Natural killer cell (primary cell): Measurements from ENCODE around the gene ERC1. TPM values are rescaled to one million over a fixed set of nuclear protein-coding genes. Genes with fewer than 3 reads are reported as not detected.

Source experiments
- ATAC-seq, 3 donors: fragments of 150-1000 bp in 2 of 3; fragments of 200-7000 bp in 1 of 3; cut with Tn5 transposase; 1 replicate in 1 of 3; 2 replicates in 2 of 3; pipeline ENCODE4 v1.10.0; 2021; ENCODE audit warnings: mild to moderate bottlenecking in 2 of 3, moderate library complexity in 2 of 3
- DNase-seq, 2 donors: peaks; one replicate each; pipeline versions ENCODE4 v3.0.0 to v3.0.0-alpha.2; 2013 to 2021; ENCODE audit warnings: mixed read lengths in 1 of 2
- H3K27ac ChIP-seq: one replicate; pipeline ENCODE4 v1.5.1; 2013; ENCODE audit warnings: mild to moderate bottlenecking, low read length
- H3K27me3 ChIP-seq: one replicate; pipeline ENCODE4 v1.6.1; 2013; ENCODE audit warnings: low read length; ENCODE audit not compliant: control insufficient read depth, insufficient read depth
- H3K36me3 ChIP-seq: one replicate; pipeline ENCODE4 v1.6.1; 2013; ENCODE audit warnings: low read length; ENCODE audit not compliant: control insufficient read depth, insufficient read depth
- H3K4me1 ChIP-seq: one replicate; pipeline ENCODE4 v1.6.1; 2013; ENCODE audit warnings: low read length; ENCODE audit not compliant: control insufficient read depth, insufficient read depth
- H3K4me3 ChIP-seq: one replicate; pipeline ENCODE4 v1.5.1; 2013; ENCODE audit warnings: low read length
- H3K9me3 ChIP-seq: one replicate; pipeline ENCODE4 v1.6.1; 2013; ENCODE audit warnings: low read length; ENCODE audit not compliant: control insufficient read depth, insufficient read depth
- H3K27ac Mint-ChIP-seq, 2 donors: one replicate each; pipeline ENCODE4 v1.8.0; 2022; ENCODE audit warnings: mild to moderate bottlenecking in 2 of 2, mixed read lengths in 2 of 2, moderate library complexity in 1 of 2
- H3K27me3 Mint-ChIP-seq, 2 donors: one replicate each; pipeline ENCODE4 v1.8.0; 2022; ENCODE audit warnings: low read depth in 2 of 2, mixed read lengths in 2 of 2
- H3K36me3 Mint-ChIP-seq: one replicate; pipeline ENCODE4 v1.8.0; 2022; ENCODE audit warnings: mixed read lengths
- H3K4me1 Mint-ChIP-seq, 2 donors: one replicate each; pipeline ENCODE4 v1.8.0; 2022; ENCODE audit warnings: mixed read lengths in 2 of 2
- H3K4me3 Mint-ChIP-seq: one replicate; pipeline ENCODE4 v1.8.0; 2022; ENCODE audit warnings: mild to moderate bottlenecking, moderate library complexity, mixed read lengths
- H3K9me3 Mint-ChIP-seq, 2 donors: one replicate each; pipeline ENCODE4 v1.8.0; 2022; ENCODE audit warnings: mixed read lengths in 2 of 2
- CTCF ChIP-seq: fragments of 200-600 bp; IDR thresholded peaks from one replicate; pipeline ENCODE4 v1.8.0; 2022; ENCODE audit warnings: antibody characterized with exemption
- WGBS: methylation state at CpG from one replicate; pipeline ENCODE4 v1.1.7; 2013; ENCODE audit warnings: missing lambda C conversion rate; ENCODE audit not compliant: insufficient coverage; 5-methylcytosine and 5-hydroxymethylcytosine counted together
- intact Hi-C: fragments of 100-400 bp; cut with micrococcal nuclease; formaldehyde crosslinking; loops from one replicate; pipeline ENCODE4 v1.14.2; 2022
- total RNA-seq, 4 donors: library from RNA; stranded (reverse); fragments of 120-200 nt in 1 of 4; gene quantifications; one replicate each; pipeline versions ENCODE4 v1.2.3 to v1.2.4, GENCODE V29; 2013 to 2022

ERC1 gene
- total RNA-seq, 3 donors from 2014 or later (not counting 1 experiment from before 2014, with no cell fraction given): 43.5 to 54.0 (median 44.9) TPM

- intact Hi-C loops: no loop called here
- TF ChIP-seq CTCF: no peak
- no peak for DNase-seq
- Mint-ChIP-seq H3K4me1 (peaks cover 0 to 4% of the 10 kb centered on the region in 2 donors), H3K9me3 (no peaks in the 10 kb centered on the region), H3K27me3 (no peaks in the 10 kb centered on the region), H3K4me3 (no peak overlapping the region), H3K27ac (no peak overlapping the region), H3K36me3 (peaks cover 14% of the 10 kb centered on the region)
- Histone ChIP-seq H3K9me3 (peaks cover 9% of the 10 kb centered on the region), H3K4me1 (no peaks in the 10 kb centered on the region), H3K4me3 (no peak overlapping the region), H3K36me3 (no peaks in the 10 kb centered on the region), H3K27ac (no peak overlapping the region), H3K27me3 (no peaks in the 10 kb centered on the region)
- ATAC-seq: no peak
- 100% methylated on average over 2 of the region's 2 CpGs for WGBS
Observed at GRCh38 chr12:1418144-1418543, 427.1 kb downstream of the ERC1 start.

- Histone ChIP-seq H3K27ac (no peak overlapping the region), H3K27me3 (no peaks in the 10 kb centered on the region), H3K9me3 (peaks cover 9% of the 10 kb centered on the region), H3K36me3 (no peaks in the 10 kb centered on the region), H3K4me1 (no peaks in the 10 kb centered on the region), H3K4me3 (no peak overlapping the region)
- Mint-ChIP-seq H3K4me1 (peaks cover 0 to 6% of the 10 kb centered on the region in 2 donors), H3K4me3 (no peak overlapping the region), H3K27me3 (no peaks in the 10 kb centered on the region), H3K27ac (no peak overlapping the region), H3K9me3 (no peaks in the 10 kb centered on the region), H3K36me3 (peaks cover 14% of the 10 kb centered on the region)
- 100% methylated on average over 1 of the region's 1 CpG for WGBS
- ATAC-seq: no peak
- intact Hi-C loops: no loop called here
- DNase-seq: no peak
- TF ChIP-seq CTCF: no peak
Observed at GRCh38 chr12:1419849-1420371, 428.9 kb downstream of the ERC1 start.

DNA sequence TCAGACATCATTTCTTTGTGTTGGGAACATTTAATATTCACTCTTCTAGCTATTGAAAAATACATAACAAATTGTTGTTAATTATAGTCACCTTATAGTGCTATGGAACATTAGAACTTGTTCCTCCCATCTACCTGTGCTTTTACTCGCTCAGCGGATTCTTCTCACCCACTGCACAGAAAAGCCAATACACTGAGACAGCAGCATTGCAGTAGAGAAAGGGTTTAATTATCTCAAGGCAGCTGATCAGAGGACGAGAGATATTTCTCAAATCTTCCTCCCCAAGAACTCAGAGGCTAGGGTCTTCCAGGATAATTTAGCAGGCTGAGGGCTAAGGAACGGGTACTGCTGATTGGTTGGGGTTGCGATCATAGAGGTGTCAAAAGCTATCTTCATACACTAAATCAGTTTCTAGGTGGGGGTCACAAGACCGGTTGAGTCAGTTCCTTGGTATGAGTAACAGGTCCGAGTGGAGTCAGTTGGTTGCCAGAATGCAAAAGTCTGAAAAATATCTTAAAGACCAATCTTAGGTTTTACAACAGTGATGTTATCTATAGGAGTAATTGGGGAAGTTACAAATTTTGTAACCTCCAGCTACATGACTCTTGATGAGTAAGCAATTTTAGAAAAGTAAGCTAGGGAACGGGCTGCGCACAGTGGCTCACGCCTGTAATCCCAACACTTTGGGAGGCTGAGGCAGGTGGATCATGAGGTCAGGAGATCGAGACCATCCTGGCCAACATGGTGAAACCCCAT is 430.2 kb downstream of the ERC1 start:
- DNase-seq (no peak), ATAC-seq (no peak)
- no peaks in the 10 kb centered on the region for H3K9me3 Mint-ChIP-seq
- Histone ChIP-seq H3K9me3 (peaks cover 9% of the 10 kb centered on the region), H3K27ac (no peak overlapping the region), H3K36me3 (no peaks in the 10 kb centered on the region), H3K4me3 (no peak overlapping the region), H3K4me1 (no peaks in the 10 kb centered on the region), H3K27me3 (no peaks in the 10 kb centered on the region)
- H3K4me1 Mint-ChIP-seq: peaks cover 0 to 6% of the 10 kb centered on the region in 2 donors
- TF ChIP-seq CTCF: no peak
- 90% methylated on average over 4 of the region's 11 CpGs for WGBS
- H3K36me3 Mint-ChIP-seq: peaks cover 14% of the 10 kb centered on the region
- no peak overlapping the region for H3K27ac Mint-ChIP-seq
- intact Hi-C loops: no loop called here
- no peak overlapping the region for H3K4me3 Mint-ChIP-seq
- no peaks in the 10 kb centered on the region for H3K27me3 Mint-ChIP-seq
